Putamen (tissue), 1 donor: ENCODE measurements around the gene MRPL53.
"Not testable (repeated sequence)": the region's sequence is repeated elsewhere in the genome, so short reads cannot be mapped to it uniquely, and the experiment has no call there.

ENCODE experiments used
- DNase-seq: peaks from one replicate; pipeline ENCODE4 v3.0.0-alpha.2; 2016; ENCODE audit warnings: low spot score

The MRPL53 gene

DNA sequence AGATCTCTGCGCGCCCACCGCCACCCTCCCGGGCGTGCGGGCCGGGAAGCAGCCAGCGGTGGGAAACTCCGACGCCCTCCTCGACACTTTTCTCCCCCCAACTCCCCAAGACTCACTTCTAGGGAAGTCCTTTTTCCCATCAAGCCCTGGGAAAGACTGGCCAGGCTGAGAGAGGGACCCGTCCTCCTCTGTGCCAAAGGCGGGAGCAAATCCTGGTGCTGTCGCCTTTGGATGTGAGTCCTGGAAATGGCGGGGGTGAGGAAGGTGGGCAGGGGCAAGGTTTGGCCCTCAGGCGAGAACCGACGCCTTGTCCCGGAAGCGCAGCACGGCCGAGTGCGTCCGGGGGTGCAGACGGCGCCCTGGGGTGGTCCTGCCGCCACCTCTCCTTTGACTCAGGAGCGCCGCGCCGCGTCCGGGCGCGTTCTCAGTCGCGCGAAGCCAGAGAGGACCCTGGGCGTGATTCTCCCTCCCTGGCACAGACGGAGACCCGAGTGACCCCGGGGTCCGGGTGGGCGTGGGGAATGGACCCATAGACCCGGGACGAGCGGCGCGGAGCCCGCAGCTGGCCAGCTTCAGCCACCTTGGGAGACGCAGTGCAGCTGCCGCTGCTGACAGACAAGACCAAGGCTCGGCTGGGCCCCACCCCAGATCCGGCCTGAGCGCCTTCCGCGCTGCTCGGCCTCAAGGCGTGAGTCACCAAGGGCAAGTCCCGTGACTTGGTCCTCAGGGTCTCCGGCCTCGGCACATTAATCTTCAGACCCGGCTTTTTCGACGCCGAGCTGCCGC, 30.4 kb upstream of the MRPL53 start:
- no peak for DNase-seq

DNA sequence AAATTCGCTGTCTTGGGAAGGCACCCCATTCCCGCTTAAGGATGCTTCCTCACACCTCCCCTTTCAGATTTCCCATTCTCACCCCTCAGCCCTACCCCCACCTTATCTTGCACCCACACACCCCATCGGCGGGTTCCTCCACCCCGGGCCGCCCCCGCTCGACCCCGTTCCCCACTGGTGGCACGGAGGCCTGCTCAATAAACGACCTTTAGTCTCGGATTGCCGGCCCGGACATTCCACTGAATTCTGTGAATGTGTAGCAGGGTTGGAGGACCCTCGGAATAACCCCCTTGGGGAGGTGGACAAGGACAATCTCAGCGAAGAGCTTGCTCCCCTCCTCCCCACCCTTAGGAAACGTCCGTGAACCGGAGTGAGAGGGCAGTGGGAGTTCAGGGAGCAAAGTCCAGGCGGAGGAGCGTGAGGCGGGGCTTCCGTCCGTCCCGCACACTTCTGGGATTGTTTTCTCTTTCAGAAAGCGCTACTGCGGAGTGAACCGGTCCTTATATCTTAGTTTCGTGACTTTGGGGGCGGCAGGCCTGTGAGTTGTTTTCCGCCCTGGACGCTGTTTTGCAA, 29.8 kb upstream of the MRPL53 start:
- no peak for DNase-seq

DNA sequence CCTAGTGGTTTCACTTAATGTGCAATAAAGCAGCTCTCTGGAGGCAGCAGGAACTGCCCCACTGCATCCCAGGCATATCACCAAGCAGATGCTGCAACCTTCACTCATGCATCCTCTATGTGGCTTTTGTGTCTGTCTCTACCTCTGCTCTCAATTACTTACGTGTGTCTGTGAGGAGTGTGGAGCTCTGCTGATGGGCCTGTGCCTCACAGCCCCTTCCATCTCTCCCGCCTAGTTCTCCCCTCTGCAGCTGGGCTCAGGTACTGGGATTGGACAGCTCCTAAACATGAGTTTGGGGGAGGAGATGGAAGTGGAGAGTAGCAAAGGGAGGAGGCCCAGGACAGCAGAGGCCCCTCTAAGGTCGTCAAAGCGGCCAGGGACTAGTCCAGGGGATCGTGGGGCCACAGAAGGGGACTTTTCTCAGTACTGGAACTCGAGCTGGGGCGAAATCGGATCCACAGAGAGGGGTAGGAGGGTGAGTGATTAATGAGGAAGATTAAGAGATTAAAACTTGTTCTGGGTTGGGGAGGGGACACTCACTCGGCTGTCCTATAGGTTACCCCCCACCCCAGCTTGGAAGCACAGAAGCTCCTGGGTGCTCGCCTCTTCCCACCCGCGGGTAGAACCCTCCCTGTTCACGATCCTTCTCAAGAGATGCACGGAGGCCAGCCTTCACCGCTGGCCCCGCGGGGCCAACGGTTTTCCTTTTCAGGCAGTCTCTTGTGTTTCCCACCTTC, 29.0 kb upstream of the MRPL53 start:
- no peak for DNase-seq

DNA sequence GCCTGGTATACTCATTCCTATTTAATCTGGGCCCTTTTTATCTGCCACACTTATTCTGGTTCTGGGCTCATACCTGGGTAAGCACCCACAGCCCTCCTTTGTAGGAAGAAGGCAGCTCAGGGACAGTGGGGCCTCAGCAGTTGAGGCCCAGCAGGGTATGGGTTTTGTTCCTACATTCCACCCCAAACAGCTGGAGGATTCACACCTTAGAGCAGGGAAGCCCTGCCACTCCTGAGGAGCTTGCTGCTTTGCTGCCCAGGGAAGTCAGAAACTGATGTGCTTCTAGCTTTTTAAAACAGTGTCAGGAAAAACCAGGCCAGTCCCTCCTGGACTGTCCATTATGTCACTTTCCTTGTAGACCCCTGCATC, 28.1 kb upstream of the MRPL53 start:
- no peak for DNase-seq

DNA sequence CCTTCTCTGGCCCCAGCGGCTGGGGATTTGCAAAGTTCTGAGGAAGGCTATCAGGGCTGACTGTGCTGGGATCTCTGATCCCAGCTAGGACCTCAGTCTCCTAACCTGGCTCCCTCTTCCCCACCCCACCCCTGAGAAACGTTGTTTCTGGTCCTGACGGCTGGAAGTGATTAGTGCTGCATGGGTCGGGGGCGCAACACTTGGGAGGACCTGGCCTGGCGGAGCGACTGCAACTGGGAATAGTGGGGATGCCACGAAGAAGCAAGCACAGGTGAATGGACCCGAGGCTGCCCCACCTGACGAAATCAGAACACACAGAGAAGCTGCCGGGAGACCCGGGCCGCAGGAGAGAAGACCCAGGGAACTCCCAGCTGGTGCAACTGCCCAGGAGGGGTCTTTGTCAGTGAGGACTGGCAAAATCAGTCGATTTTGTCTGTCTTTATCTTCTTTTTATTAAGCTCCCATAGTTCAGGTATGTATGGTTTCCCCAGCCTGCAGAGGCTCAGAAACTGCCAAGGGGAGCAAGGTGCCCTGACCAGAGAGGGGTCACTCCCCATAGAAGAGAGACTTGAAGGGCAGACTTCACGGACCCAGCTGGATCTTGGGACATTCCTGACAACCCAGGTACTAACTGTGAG, 27.6 kb upstream of the MRPL53 start:
- DNase-seq, result no peak

DNA sequence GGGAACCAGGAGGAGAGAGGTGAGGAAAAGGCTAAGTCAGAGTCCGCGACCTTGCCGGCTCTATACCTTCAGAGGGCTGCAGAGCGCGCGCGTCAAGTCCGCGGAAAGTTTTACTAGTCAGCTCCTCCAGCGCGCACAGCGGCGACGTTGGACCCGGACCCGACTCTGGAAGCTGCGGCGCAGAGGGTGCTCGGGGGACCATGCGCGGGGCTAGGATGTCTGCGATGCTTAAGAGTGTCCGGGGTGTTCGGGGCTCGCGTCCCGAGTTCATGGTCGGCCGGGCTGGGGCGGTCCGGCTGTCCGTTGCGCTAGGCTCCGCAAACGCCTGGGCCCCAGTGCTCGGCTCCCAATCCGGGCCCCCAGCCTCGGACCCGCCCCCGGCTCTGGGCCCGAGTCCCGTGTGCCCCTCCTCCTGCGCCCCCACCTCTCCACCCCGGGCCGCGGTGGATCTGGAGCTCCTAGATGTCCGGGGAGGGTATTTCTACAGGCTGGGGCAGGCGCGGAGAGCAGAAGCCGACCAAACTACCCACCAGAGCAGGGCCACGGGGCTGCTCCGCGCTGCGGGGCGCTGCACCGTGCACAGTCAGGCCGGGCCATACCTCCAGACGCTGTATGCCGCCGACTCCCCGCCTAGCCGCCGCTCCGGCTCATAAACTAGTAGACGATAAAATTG, 26.9 kb upstream of the MRPL53 start, which contains the start of gene LBX2:
Gene LBX2, minus strand, starts transcription at position 337 of the 673 bp plus-strand sequence. Its CDS starts 66 bp downstream, at position 271.
- DNase-seq, result no peak

DNA sequence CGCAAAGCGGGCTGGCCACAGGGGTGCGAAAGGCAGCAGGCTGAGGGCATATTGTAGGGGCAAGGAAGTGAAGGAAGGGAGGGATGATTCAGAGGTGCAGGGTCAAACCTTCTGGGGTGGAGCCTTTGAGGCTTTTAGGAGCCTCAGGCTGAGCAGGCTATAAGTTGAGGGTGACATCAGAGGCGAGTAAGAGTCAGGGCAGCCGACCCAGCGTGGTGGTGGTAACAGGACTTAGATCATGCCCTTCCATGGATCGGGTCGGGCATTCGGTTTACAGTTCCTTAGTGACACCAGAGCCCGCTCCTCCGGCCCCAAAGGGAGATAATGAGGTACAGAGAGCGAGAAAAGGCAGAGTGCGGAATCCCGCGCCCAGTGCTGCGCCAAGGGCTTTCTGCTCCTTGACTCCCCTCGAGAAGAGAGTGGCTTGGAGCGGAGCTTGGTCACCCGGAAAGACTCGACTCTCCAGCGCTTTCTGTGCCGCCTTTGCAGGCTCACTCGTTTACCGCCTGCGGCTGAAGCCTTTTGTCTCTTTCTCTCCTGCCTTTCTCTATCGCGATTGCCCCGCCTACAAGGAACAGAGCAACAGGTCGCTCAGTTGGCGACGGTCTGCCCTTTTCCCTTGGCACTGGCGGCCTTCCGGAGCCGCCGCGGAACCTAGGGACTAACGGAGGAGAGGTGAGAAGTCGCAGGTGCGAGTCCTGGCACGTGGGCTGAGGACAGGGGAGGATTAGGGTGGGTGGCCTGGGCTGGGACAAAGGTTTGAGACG, 26.2 kb upstream of the MRPL53 start:
- DNase-seq, result no peak

DNA sequence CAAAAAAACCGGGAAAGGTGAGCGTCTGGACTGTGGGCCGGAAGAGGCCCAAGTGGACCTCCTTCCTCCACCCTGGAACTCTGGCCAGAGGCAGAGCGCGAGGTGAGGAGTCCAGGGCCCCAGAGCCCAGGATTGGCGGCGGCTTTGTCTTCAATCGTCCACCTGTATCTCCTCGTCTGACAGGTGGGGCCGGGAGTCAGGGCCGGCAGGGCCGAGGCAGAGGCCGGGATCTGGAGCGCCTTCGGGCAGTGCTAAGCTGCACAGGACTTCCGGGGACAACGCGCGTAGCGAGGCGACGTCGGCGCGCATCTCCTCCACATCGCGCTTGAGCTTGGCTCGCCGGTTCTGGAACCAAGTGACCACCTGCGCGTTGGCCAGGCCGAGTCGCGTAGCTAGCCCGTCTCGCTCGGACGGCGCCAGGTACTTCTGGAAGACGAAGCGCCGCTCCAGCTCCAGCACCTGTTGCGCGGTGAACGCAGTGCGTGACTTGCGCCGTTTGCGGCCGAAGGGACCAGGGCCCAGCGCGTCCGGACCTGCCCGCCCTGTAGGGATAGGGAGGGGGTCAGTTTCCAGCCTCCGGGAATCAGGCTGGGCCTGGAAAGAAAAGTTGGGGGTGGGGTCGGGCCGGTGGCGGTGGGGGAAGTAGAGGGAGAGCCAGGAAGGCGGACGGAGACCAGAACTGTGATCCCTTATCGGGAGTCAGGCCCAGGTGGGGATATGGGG, 25.5 kb upstream of the MRPL53 start:
- no peak for DNase-seq

DNA sequence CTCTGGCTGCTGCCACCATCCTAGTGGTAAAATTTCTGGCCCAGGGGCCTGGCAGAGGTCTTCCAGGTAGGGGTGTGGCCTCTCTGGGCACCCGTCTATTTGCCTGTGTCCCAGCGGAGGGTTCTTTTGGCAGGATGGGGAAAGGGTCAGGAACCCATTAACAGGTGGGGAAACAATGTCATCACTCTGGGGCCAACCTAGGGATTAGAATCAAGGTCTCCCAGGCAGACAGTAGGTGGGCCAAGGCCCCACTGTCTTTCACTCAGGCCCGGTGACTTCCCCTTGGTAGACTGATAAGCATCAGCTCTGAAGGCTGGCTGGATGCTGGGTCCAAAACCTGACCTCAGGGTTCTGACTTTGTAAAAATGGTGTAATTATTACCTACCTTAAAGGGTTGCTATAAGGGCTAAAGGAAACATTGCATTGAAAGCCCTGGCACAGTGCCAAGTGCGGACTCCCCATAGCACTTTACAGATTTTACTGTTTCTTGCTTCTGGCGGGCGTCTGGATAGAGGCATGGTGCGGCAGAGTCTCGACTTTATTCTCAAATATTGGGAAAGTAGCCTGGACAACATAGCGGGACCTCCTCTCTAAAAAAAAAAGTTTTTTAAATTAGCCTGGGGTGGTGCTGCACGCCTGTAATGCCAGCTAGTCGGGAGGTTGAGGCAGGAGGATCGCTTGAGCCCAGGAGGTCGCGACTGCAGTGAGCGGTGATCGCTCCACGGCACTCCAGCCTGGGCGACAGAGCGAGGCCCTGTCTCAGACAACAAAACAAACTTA, 24.7 kb upstream of the MRPL53 start:
- DNase-seq, result no peak

DNA sequence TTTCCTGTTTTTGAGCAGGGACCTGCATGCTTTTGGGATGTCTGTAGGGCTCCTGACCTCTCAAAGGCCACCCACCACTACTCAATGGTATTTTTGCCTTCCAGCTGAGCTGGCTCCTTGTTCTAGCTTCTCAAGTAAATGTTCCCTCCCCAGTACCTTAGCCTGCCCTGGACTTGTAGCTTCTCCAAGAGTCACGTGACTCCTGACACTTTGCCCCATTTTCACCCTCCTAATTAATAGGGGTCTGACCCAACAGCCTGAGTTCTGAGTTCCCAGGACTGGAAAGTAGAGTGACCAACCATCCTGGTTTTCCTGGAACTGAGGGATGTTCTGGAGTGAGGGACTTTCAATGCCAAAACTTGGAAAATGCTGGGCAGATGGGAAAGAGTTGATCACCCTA, 23.0 kb upstream of the MRPL53 start:
- DNase-seq, result no peak

DNA sequence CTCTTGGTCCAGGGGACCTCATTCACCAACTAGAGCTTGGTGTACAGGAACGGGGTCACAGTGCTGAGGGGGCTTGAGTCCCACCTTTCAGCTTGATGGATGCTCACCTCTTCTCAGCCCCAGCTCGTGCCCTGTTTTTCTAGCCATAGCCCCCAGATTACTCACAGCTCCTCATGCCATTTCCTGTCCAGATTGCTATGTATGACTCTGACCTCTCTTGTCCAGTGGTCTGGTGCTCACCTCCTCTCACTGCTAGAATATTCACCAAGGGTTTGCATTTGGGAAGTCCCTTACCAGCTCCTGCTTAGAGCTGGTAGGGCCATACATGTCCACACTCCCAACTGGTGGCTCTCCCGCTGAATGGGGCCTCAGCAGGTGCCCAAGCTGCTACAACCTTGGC, 21.1 kb upstream of the MRPL53 start:
- DNase-seq, result no peak

DNA sequence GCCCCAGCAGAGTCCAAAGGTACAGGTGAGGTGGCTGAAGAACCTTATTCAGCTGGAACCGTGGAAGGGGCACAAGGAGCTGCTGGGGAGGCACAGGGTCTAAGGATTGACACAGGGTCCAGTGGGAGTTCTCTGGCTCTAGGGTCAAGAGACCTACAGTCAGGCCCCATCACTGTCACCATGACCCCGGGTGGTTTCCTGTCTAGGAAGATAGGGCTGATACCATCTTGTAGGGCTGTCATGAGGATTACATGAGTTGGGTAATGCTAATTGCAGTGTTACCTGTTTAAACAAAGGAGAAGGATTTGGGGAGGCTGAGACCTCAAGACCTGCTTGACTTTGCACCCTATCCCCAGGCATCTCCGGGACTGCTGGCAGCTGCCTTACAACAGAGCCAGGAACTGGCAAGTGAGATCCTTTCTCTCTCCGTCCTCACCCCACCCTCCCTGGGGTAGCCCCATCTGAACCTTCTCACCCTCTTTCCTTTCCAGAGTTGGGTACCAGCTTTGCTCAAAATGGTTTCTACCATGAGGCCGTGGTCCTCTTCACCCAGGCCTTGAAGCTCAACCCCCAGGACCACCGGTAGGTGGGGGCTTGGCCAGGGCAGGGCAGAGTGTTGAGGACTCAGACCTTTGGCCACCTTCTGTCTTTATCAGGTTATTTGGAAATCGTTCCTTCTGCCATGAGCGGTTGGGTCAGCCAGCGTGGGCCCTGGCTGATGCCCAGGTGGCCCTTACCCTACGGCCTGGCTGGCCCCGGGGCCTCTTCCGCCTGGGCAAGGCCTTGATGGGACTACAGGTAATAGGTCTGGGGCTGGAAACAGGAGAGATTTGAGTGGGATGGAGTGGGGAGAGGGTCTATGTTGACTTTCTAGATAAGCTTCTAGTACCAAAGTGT, 19.4 kb upstream of the MRPL53 start:
- DNase-seq, result no peak

DNA sequence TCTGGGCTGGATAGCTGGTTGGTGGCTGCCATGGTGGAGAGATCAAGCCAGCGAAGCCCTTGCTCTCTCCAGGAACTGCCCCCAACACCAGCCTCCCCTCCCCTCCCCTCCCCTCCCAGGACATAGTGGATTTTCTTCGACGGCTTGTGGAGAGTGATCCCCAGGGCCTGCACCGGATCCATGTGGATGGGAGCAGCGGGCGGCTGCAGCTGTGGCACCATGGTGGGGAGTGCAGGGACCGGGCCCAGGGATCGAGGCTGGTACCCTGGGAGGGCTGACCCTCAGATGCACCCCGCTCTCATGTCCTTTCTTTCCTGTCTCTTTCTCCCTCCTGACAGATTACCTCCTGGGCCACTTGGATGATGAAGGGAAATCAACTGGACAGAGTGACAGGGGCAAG, 17.4 kb upstream of the MRPL53 start:
- no peak for DNase-seq

DNA sequence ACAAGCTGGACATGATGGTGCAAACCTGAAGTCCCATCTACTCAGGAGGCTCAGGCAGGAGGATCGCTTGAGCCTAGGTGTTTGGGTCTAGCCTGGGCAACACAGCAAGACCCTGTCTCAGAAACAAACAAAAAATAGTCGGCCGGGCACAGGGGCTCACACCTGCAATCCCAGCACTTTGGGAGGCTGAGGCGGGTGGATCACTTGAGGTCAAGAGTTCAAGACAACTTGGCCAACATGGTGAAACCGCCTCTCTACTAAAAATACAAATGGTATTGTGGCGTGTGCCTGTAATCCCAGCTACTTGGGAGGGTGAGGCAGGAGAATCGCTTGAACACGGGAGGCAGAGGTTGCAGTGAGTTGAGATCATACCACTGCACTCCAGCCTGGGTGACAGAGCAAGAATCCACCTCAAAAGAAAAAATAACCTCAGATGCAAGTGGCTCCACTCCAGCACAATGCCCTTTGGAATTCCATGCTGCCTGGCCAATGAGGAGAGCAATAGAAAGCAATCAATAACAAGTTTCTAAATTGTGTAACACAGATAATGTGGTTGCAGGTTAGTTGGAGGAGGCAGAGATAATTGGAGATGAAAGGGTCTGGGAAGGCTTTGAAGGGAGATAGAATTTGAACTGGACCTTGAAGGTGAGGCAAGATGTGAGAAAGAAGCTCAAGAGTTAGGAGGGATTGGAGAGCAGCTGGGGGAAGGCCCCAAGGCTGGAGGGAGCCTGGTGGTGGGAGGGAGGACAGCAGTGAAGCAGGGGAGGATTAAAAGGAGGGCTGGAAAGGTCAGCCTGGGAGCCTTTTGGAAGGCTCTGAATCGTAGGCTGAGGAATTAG, 16.4 kb upstream of the MRPL53 start:
- DNase-seq, result no peak

DNA sequence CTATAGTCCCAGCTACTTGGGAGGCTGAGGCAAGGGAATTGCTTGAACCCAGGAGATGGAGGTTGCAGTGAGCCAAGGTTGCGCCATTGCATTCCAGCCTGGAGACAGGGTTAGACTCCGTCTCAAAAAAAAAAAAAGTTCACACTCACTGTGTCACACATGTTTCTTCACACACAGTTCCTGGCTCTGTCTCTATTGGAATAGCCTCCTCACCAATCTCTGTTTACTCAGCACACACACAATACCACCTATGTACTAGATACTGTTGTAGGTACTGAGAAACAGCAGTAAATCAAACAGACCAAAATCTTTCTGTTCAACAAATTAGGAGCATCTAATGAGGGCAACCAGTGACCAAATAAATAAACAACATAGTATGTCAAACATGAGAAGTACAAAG, 13.7 kb upstream of the MRPL53 start:
- DNase-seq, result no peak

DNA sequence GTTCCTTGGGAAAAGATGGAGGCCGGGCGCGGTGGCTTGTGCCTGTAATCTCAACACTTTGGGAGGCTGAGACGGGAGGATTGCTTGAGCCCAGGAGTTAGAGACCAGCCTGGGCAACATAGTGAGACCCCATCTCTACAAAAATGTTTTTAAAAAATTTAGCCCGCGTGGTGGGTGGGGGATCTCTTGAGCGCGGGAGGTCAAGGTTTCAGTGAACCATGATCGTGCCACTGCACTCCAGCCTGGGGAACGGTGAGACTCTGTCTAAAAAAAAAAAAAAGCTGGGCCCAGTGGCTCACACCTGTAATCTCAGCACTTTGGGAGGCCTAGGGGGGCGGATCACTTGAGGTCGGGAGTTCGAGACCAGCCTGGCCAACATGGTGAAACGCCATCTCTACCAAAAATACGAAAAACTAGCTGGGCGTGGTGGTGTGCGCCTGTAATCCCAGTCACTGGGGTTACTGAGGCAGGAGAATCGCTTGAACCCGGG, 11.2 kb upstream of the MRPL53 start:
- not testable (repeated sequence) for DNase-seq

DNA sequence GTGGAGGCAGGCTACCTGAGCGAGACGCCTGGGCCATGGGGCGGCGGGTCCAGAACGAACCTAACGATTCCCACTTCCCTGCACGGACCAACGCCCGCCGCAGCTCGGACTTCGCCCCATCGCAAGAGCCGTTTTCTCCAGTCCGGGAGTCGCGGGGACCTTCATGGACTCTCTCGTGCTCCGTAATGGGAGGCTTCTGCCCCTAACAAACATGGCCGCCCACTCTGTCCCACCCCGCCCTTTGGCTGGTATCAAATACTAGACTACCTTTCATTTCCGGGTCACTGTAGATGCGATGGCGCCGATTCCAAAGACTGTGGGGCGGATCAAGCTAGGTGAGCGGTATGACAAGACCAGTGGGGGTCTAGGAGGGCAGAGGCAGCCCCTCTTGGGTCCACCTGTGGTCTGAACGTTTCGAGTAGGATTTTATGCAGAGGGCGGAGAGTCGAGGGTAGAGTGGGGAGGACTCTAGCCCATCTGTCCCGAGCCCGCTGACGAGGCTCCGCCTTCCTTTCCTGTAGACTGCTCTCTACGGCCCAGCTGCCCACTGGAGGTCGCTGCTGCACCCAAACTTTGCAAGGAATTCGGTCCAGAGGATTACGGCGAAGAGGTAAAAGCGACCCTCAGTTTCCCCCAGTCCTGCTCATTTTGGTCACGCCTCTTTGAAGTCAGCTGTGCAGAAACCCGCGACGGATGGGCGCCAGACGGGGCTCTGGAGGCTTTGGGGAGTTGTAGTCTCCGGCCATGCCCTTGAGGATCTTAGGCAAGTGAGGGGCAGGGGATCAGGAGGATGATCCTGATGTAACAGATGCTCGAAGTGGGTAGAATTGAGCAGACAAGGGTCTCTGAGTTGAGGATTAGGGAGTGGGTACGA, 10.6 kb upstream of the MRPL53 start, which contains the start of the genes CCDC142 and TTC31:
Gene CCDC142, minus strand, starts transcription at position 198 of the 874 bp plus-strand sequence. Its CDS starts 161 bp downstream, at position 37.
Gene TTC31, plus strand, starts transcription at position 281 of the 874 bp plus-strand sequence. Its CDS starts 15 bp downstream, at position 296.
- DNase-seq, result peak; percentile 97
